AG09319 (cell line): Measurements from ENCODE around the gene MANEA.

Experiments
- DNase-seq: peaks from one replicate; pipeline ENCODE4 v3.0.0-alpha.2; 2010; ENCODE audit warnings: low read depth; ENCODE audit errors: extremely low read depth
- TF ChIP-seq, protein P1 (sequence below): IDR thresholded peaks from 2 replicates; pipeline ENCODE4 v1.5.1; 2011; ENCODE audit warnings: low read depth, mild to moderate bottlenecking, inconsistent platforms, low read length, moderate library complexity

Gene MANEA, protein sequence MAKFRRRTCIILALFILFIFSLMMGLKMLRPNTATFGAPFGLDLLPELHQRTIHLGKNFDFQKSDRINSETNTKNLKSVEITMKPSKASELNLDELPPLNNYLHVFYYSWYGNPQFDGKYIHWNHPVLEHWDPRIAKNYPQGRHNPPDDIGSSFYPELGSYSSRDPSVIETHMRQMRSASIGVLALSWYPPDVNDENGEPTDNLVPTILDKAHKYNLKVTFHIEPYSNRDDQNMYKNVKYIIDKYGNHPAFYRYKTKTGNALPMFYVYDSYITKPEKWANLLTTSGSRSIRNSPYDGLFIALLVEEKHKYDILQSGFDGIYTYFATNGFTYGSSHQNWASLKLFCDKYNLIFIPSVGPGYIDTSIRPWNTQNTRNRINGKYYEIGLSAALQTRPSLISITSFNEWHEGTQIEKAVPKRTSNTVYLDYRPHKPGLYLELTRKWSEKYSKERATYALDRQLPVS

DNA sequence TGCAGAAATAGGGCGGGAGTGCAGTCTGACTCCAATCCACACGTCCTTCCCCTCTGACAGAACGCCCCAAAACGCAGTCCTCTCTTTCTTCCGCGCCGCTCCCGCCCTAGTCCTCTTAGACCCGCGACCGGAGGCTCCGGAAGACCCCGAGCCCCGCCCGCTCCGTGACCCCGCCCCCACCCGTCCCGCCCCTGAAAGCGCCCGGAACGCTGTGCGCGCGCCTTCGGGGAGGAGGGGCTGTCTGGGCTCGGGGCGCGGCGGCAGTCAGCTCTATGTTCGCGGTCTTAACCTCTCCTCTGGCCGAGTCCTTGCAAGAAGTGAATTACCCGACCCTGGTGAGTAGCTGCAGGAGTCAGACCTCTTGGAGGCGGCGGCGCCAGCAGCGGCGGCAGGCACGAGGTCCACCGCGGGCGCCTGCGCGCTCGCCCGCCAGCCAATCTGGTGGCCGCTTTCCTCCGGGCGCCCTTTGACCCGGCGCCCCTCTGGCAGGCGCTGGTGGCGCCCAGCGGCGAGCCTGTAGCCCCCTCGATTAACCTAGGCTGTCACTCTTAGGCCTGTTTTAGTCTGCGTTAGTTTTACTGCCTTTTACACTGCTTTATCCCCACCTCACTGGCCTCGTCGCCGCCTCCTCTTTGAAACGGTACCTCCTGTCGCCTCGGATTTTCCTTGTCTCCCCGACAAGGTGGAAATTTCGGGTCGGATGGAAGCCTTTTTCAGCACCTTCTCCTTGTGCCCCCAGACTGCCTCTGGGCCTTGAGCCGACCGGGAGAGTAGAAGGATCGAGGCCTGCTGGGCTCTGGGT is at the start of gene MANEA:
Gene MANEA, plus strand, starts transcription at position 232 of the 802 bp plus-strand sequence. CDS start 8,905 bp downstream, outside the sequence.
- DNase-seq, result peak; percentile 57
- TF ChIP-seq, protein P1, sequence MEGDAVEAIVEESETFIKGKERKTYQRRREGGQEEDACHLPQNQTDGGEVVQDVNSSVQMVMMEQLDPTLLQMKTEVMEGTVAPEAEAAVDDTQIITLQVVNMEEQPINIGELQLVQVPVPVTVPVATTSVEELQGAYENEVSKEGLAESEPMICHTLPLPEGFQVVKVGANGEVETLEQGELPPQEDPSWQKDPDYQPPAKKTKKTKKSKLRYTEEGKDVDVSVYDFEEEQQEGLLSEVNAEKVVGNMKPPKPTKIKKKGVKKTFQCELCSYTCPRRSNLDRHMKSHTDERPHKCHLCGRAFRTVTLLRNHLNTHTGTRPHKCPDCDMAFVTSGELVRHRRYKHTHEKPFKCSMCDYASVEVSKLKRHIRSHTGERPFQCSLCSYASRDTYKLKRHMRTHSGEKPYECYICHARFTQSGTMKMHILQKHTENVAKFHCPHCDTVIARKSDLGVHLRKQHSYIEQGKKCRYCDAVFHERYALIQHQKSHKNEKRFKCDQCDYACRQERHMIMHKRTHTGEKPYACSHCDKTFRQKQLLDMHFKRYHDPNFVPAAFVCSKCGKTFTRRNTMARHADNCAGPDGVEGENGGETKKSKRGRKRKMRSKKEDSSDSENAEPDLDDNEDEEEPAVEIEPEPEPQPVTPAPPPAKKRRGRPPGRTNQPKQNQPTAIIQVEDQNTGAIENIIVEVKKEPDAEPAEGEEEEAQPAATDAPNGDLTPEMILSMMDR, result no peak

DNA sequence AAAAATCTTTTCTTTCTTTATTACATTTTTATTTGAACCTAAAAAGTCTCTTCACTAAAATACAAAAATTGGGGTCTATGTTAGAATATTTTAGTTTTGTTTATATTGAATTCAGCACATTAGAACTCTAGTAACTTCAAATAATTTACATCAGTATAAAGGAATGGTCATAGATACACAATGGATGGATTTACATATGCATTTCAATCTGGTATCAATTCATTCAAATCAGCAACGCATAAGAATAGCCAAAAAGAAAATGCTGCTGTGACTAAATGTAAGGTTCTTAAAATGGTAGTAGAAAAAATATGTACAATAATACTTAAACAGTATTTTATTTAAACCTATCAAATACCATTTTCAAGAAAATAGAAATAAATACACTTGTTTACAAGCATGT is 47.6 kb upstream of the MANEA start:
- DNase-seq, result no peak
- TF ChIP-seq, protein P1, result no peak

DNA sequence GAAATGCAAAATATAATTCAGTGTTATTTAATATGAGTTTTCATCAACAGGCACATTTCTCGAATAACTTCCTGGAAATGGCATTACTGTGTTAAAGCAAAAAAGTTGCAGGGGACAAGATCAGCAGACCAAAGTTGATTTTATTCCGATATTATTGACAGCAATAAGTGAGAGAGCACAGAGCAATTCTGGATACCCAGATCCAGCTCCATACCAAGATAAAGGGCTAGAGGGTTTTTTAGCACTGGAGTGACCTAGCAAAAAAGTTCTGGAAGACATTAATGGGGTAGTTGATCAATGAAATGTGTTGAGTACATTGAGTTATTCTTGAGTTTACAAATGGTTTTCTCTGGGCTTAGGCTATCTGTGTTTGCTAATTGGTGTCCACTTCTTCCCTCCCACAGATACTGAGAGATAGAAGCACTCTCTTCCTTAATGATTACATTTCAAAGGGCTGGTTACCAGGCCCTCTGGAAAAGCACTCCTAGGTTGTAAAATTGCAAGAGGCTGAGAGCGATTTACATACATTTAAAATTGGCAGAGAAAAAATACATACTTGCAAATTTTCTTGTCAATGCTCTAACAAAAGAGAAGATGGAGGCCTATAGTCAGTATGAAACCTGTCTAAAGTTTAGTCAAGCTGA is 47.0 kb upstream of the MANEA start:
- no peak for DNase-seq

DNA sequence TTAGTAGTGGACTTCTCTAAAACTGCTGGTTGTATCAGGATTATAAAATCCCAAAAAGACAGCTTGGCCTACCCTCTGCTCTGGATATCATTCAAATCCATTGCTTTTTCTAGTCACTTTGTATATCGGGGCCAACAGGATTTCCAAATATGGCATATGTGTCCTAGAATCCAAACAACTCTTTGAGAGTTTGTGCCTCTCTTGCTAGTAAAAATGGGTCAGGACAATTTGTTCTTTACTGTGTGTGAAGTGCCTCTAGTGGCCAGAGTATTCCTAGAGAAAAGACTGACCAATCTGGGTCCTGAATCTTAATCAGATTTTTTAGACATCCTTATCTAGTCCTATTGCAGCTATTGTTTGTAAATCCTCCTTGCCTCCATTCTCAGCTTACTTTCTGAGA is 33.5 kb upstream of the MANEA start:
- TF ChIP-seq, protein P1, result no peak

More for the DNA sequence above, 47.0 kb upstream of the MANEA start:
- TF ChIP-seq, protein P1, result no peak

DNA sequence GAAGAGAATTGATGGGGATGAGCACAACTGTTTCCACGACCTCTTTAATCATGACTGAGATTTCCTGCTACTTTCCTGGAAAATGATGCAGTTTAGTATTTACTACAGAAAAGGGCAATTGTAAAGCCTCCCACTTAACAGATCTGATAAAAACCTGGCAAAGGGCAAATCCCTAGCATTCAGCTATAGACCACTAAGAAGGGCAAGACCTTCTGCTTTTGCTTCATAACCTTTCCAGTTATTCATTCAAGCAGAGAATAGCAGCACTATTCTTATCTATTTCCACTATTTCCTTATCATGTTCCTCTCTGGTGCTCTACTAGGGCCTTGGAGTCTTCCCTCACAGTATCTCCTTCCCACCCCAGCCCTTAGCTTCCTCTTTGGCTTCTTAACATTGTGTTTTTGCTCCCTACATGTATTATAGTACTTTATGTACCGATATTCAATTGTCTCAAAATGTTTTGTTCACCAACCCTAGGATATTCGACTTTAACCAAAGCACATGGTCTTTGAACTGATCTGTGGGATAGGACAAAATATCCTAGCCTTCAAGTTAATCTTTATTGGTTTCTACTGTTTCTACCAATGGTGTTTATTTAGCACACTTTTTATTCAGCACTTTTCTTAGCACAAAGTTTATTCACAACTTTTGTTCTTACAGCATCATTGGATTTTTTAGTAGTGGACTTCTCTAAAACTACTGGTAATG is 32.7 kb upstream of the MANEA start:
- TF ChIP-seq, protein P1, result no peak
- DNase-seq, result no peak

More for the DNA sequence above, 33.5 kb upstream of the MANEA start:
- no peak for DNase-seq

DNA sequence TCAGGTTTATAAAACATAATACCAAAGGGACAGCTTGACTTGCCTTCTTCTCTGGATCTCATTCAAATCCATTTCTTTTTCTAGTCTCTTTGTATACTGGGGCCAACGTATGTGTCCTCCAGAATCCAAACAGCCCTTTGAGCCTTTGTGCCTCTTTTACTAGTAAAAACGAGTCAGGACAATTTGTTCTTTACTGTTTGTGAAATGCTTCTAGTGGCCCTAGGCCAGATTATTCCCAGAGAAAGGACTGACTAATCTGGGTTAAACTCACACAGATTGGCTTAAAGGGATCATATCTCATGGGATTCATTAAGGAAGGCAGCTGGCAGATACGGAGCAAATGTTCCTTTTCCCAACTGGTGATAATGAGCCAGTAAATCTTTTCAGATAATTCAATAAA is 32.1 kb upstream of the MANEA start:
- no peak for DNase-seq
- TF ChIP-seq, protein P1, result no peak
